HG02852 (cell line): ENCODE results near the gene TRIM65.
"Not testable (repeated sequence)": the region's sequence is repeated elsewhere in the genome, so short reads cannot be mapped to it uniquely, and the experiment has no call there.

ENCODE experiments used
- ATAC-seq: cut with Tn5 transposase; IDR thresholded peaks from one replicate; pipeline ENCODE4 v1.9.1; 2021; ENCODE audit warnings: mild to moderate bottlenecking, moderate library complexity; ENCODE audit not compliant: unreplicated experiment

The TRIM65 gene

GRCh38 chr17:75897160-75898019, 639 bp upstream of the TRIM65 start:
- ATAC-seq, result no peak

DNA sequence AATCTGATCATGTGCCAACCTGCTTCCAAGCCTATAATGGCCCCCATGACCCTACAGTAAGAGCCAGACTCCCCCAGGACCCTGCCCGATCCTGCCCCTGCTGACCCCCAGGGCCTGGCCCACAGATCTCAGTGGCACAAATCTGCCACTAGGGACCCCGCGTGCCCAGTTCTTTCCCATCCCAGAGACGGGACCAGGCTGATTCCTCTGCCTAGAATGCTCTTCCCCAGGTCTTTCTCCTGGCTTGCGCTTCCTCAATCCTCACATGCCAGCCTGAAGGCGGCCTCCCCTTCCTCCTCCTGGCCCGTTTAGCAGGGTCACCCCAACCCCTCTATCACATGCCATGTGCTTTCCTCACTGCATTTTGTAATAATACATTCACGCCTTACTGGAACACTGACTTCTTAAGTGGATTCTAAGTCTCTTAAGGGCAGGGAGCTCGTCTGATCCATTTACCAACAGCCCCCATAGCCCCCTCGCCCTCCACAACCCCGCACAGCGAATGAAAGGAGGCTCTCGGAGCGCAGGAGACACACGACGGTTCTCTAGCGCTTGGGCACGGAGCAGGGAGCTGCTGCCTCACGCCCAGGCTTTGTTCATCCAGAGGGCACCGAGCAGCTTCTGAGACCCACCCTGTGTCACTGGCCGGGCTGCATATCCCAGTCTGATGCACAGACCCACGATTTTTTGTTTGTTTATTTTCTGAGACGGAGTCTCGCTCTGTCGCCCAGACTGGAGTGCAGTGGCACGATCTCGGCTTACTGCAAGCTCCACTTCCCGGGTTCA, 1.2 kb downstream of the TRIM65 start:
- no peak for ATAC-seq

- no peak for ATAC-seq
Measured at GRCh38 chr17:75894049-75894733, 2.6 kb downstream of the TRIM65 start.

DNA sequence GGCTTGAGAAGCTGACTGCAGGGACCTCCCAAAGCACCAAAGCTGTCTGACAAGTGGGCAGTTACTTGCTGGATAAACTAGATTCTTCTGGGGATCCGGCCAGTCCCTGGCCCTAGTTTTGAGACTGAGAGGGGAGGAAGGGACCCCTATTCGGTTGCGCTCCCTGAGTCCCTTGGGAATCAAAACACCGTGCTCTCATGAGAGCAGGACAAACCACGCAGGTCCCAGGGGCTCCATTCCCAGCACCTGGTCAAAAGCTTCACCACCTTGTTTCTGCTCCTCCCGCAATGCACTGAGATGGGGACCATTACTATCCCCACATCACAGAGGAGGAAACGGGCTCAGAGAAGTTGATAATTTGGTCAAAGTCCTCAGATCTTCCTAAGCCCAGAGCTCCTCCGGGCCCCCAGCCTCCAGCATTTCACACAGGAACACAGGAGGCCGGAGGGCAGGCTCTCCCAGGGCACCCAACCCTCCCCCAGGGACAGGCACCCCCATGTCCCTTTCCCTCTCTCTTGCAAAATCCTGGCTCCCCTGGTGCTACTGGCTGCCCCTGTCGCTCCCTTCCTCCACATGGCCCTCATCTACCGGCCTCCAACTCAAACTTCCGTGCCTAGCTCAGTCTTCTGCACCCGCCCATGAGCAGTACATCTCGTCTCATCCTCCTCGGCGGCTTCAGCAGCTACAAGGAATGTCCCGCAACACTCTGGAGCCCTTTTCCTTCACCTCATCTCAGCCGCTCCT, 3.3 kb downstream of the TRIM65 start:
- no peak for ATAC-seq

DNA sequence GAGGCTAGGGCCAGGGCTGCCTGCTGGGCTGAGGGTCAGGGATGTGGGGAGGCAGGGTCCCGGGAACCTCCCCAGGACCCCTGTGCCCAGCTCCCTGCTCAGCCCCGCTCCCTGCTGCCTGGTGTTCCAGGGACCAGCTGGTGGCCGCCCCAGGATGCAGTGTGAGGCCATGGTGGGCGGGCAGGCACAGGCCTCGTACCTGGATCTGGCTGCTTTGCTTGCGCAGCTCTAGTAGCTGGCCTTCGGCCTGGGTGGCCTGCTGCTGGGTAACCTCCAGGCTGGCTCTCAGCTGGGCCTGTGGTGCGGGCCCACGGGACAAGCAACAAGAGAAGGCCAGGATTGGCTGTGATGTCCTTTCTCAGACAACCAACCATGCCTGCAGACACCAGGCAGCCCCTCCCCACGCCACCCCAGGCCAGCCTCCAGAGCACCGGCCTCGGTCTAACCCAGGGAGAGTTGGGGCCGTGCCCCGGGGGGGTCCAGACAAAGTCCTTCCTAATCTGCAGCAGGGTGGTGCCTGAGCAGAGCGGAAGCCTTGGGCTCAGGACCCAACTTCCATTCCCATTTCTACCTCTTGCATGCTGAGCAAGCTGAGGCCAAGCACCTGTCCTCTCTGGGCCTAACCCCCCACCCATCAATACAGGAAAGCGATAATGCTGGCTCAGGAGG, 4.1 kb downstream of the TRIM65 start:
- no peak for ATAC-seq

DNA sequence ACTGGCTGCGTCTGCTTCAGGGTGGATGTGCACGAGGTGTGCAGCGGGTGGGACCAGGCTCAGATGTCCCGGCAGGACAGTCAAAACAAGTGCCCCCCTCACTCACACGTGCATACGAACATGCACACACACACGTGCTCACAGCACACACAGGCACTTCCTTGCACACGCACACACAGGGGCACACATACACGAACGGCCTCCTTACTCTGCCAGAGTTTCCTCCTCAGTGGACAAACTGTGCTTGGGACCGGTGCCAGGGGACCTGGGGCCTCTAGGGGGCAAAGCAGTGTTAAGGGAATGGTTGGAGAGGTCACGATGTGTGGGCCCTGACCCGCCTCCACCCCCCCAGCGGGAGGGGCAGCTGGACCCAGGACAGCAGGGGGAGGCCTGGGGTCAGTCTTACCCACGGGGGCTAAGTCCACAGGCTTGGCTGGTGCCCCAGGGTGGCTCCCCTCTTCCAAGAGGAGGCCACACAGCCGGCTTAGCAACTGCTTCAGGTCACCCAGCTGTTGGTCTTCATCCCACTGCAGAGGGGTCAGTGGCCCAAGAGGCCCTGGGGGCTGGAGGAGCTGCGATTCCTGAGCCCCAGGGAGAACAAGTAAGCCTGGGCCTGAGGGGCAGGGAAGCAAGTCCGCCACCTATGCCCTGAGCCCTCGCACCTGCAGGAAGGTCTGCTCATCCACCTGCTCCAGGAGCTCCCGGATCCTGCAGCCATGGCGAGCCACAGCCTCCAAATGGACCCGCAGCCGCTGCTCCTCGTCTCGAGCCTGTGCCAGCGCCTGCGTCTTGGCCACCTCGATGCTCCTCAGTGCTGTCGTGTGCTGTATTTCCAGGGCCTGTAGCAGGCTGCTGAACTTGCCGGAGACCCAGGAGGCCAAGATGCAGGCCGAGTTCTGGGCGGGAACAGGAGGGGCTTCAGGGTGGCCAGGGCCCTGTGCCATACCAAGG, 4.9 kb downstream of the TRIM65 start:
- no peak for ATAC-seq

GRCh38 chr17:75891022-75891604, 5.6 kb downstream of the TRIM65 start:
- ATAC-seq, result no peak

DNA sequence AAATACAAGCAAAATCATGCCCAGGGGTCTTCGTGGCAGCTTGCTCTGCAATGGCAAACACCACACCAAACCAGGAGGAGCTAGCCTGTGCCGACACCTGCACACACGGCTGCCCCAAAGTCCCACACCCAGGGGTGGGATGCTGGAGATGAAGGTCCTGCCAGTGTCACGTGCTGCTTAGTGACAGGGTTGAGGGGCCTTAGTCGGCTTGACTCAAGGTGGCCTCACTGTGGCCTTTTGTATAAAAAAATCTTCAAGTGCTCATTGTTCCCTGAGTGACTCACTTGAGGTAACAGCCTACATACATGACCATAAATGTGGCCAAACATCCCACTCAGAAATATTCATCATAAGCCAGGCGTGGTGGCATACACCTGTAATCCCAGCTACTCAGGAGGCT, 7.3 kb downstream of the TRIM65 start:
- ATAC-seq, result no peak

- ATAC-seq, result no peak
Measured at GRCh38 chr17:75888484-75888883, 8.3 kb downstream of the TRIM65 start.

GRCh38 chr17:75885860-75886259, 10.9 kb downstream of the TRIM65 start:
- ATAC-seq, result not testable (repeated sequence)

- no peak for ATAC-seq
Measured at GRCh38 chr17:75885431-75885830, 11.3 kb downstream of the TRIM65 start.

DNA sequence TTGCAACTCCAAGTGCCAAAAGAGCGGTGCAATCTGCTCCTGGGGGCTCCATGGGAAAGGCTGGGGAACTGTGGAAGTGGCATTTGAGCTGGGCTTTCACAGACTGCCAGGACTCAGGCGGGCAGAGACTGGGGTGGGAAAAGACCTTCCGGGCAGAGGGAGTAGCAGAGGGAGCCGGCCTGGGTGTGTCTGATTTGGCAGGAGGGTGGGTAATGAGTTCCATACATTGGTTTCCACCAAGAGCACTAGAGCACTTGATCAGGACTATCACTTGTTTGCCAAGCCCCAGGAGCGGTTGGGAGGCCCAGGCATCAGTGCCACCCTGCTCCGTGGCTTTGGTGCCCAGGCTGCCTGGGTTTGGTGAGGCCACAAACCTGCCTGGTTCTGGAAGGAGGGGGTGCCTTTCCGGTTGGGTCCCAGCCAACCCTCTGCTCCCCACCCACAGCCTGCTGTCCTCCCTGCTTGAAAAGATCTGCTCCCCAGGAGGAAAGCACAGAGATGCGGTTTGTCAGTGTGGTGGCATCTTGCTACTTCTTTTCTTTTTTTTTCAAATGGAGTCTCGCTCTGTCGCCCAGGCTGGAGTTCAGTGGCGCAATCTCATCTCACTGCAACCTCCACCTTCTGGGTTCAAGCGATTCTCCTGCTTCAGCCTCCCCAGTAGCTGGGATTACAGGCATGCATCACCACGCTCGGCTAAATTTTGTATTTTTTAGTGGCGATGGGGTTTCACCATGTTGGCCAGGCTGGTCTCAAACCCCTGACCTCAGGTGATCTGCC, 14.9 kb downstream of the TRIM65 start:
- ATAC-seq, result no peak

DNA sequence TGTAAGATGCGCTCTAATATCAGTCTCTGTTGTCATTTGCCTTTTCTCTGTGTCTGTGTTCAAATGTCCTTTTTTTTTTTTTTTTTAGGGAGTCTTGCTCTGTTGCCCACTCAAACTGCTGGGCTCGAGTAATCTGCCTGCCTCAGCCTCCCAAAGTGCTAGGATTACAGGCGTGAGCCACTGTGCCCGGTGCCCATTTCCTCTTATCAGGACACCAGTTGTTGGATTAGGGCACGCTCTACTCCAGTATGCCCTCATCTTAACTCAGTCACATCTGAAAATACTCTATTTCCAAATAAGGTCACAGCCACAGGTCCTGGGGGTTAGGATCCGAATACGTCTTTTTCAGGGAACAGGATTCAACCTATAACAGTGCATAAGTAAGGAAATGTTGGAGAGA, 16.5 kb downstream of the TRIM65 start:
- ATAC-seq, result no peak

DNA sequence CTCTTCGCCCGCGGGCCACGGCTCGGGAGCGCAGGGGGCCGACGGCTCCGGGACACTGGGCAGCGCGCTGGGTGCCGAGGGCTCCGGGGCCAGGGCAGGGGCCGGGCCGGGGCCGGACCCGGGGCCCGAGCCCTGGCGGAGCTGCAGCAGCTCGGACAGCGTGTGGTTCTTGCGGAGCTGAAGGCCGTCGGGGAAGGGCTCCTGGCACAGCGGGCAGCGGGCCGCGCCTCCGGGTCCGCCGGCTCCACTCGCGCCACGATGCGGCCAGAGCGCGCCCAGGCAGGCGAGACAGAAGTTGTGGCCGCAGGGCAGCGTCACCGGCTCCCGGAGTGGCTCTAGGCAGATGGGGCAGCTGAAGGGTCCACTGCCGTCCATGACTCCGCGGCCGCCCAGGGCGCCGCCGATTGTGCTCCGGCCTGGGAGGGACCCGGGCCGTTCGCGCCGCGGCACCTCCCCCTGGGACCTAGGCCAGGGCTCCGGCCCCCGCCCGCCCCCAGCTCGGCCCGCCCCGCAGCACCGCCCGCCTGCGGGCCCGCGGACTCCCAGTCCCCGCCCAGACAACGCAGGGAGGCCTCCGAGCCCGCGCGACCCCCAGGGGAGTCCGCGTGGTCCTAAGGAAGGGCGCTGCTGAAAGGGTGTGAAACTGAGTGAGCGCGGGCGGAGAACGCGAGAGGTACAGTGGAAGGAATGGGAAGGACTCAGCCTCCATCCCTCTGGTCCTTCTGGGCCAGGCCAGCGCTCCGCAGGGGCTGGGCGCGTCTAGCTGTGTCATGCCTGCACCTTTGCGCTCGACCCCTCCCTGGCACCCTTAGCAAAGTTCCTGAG, 18.4 kb downstream of the TRIM65 start, which contains the start of gene TRIM47:
TSS of gene TRIM47 (minus strand) at position 408 of the 825 bp plus-strand sequence. CDS start at position 375, 33 bp downstream.
- ATAC-seq, result no peak

DNA sequence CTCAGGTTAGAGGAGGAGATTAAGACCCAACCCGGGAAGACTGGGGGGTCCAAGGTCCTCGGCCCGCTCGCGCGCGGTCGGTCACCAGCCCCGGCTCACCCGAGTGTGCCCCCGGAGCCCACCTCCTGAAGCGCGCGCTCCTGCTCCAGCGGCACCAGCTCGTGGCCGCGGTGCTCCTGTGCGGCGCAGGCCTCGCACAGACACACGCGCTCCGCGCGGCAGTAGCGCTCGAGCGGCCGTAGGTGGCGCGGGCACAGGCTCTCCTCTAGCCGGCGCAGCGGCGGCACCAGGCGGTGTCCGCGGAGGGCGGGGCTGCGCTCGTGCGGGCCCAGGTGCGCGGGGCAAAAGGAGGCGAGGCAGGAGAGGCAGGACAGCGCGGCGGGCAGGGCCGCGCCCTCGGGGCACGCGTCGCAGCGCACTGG, 19.0 kb downstream of the TRIM65 start:
- ATAC-seq, result no peak

- ATAC-seq, result no peak
Measured at GRCh38 chr17:75876938-75877751, 19.6 kb downstream of the TRIM65 start.
